ENCODE measurements around the gene PLCD4.

Gene PLCD4

DNA sequence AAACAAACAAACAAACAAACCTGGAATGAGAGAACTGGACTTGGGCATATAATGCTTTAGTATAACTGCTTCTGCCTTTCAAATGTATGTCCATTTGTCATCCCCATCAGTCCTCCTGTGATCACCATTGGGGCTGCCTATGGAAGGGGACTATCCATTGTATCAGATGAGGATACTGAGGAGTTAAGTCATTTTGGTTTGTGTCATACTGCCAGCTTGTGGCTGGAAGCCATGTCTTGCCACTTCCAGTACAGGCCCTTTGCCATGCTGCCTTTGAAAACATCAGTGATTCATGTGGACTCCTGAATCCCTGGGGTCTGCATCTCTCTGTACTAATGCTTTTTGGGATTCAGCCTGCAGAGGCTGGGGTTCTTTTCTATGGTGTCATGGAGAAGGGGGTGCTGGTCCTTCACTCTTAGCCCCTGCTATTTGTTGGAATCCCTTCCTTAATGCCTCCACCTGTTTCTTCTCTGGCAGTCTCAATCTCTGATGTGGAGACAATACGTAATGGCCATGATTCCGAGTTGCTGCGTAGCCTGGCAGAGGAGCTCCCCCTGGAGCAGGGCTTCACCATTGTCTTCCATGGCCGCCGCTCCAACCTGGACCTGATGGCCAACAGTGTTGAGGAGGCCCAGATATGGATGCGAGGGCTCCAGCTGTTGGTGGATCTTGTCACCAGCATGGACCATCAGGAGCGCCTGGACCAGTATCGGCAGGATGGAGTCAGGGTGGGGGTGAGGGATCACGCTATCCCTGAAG lies 10.6 kb downstream of the PLCD4 start:
- TF ChIP-seq, protein P1, sequence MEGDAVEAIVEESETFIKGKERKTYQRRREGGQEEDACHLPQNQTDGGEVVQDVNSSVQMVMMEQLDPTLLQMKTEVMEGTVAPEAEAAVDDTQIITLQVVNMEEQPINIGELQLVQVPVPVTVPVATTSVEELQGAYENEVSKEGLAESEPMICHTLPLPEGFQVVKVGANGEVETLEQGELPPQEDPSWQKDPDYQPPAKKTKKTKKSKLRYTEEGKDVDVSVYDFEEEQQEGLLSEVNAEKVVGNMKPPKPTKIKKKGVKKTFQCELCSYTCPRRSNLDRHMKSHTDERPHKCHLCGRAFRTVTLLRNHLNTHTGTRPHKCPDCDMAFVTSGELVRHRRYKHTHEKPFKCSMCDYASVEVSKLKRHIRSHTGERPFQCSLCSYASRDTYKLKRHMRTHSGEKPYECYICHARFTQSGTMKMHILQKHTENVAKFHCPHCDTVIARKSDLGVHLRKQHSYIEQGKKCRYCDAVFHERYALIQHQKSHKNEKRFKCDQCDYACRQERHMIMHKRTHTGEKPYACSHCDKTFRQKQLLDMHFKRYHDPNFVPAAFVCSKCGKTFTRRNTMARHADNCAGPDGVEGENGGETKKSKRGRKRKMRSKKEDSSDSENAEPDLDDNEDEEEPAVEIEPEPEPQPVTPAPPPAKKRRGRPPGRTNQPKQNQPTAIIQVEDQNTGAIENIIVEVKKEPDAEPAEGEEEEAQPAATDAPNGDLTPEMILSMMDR (IDR thresholded peaks at IDR 0.05), result no peak
- no peak for DNase-seq (ENCODE audit: low spot score)
- Histone ChIP-seq H3K27ac (no peak overlapping the region), H3K4me3 (no peak overlapping the region)

DNA sequence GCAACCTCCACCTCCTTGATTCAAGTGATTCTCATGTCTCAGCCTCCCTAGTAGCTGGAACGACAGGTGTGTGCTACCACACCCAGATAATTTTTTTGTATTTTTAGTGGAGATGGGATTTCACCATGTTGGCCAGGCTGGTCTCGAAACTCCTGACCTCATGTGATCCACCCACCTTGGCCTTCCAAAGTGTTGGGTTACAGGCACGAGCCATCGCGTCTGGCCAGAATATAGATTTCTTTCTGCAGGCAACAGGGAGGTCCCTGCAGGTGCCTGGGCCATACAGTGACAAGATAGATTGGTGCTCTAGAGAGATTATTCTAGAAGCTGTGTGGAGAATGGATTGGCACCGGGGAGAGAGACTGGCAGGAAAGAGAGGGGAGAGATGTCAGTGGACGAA lies 13.3 kb downstream of the PLCD4 start:
- no peak overlapping the region for H3K4me3 ChIP-seq
- TF ChIP-seq, protein P1 (IDR thresholded peaks at IDR 0.05), result no peak
- no peak overlapping the region for H3K27ac ChIP-seq
- DNase-seq (ENCODE audit: low spot score), result no peak

DNA sequence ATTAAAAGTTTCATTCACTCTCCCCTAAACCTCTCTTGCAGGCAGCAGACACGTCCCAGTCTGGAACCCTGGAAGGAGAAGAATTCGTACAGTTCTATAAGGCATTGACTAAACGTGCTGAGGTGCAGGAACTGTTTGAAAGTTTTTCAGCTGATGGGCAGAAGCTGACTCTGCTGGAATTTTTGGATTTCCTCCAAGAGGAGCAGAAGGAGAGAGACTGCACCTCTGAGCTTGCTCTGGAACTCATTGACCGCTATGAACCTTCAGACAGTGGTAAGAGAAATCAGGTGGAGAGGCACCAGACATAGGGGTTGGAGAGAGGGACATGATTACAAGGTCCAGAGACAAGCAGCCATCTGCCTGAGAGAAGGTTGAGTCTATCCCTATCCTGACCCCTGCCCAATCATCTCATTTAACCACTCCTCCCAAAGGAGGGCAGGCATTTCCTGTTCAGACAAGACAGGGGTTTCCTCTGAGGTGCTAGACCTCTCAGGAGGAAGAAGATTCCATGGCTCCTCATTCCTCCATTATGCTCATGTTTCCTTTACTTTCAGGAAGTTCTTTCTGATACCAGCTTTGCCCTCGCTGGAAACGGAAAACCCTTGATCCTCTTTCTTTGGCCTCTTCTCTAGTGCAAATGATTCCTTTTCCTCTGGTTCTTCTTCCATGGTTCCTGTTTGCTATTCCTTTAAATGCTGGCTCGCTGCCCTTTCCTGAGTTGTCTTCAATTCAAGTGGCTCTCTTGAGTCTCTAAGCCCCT lies 15.1 kb downstream of the PLCD4 start:
- no peak overlapping the region for H3K4me3 ChIP-seq
- H3K27ac ChIP-seq, result no peak overlapping the region
- TF ChIP-seq, protein P1 (IDR thresholded peaks at IDR 0.05), result no peak
- DNase-seq (ENCODE audit: low spot score), result no peak

DNA sequence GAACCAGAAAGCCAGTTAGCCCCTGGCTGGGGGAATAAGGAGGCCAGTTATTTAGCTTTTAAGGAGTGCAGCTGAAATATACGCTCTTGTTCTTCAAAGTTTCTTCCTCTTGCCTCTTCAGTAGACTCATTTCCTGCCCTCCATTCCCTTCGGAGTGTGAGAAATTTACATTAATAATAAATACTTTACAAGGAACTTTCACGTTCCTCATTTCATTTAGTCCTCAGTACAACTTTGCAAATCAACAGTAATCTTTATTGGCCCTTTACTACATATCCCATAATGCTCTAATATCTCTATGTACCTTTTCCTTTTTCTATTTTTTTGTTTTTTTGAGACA lies 15.6 kb downstream of the PLCD4 start:
- TF ChIP-seq, protein P1 (IDR thresholded peaks at IDR 0.05), result no peak
- H3K4me3 ChIP-seq, result no peak overlapping the region
- no peak for DNase-seq (ENCODE audit: low spot score)
- no peak overlapping the region for H3K27ac ChIP-seq

GRCh38 chr2:218626369-218626768 lies 18.7 kb downstream of the PLCD4 start:
- Histone ChIP-seq H3K27ac (no peak overlapping the region), H3K4me3 (no peak overlapping the region)
- TF ChIP-seq, protein P1 (IDR thresholded peaks at IDR 0.05), result no peak
- no peak for DNase-seq (ENCODE audit: low spot score)

- TF ChIP-seq, protein P1 (IDR thresholded peaks at IDR 0.05), result no peak
- no peak overlapping the region for H3K27ac ChIP-seq
- H3K4me3 ChIP-seq, result no peak overlapping the region
- no peak for DNase-seq (ENCODE audit: low spot score)
Observed at GRCh38 chr2:218627939-218628338, 20.2 kb downstream of the PLCD4 start.

- Histone ChIP-seq H3K4me3 (no peak overlapping the region), H3K27ac (no peak overlapping the region)
- TF ChIP-seq, protein P1 (IDR thresholded peaks at IDR 0.05), result no peak
- no peak for DNase-seq (ENCODE audit: low spot score)
Observed at GRCh38 chr2:218631837-218632236, 24.1 kb downstream of the PLCD4 start.

All from coronary artery (tissue), 2 donors.